HS-5 (cell line): Measurements from ENCODE around the gene SCT.

Source experiments
- DNase-seq: peaks from one replicate; pipeline ENCODE4 v3.0.0-alpha.2; 2012; ENCODE audit warnings: low read depth

Gene SCT

GRCh38 chr11:621838-622237 is 5.1 kb downstream of the SCT start:
- DNase-seq: no peak

- DNase-seq: no peak
These were observed 5.8 kb downstream of the SCT start for GRCh38 chr11:620935-621814.

- DNase-seq: no peak
These were observed 6.8 kb downstream of the SCT start for GRCh38 chr11:620201-620600.

GRCh38 chr11:619628-620050 is 7.3 kb downstream of the SCT start:
- DNase-seq: no peak

GRCh38 chr11:618856-619627 is 7.9 kb downstream of the SCT start:
- no peak for DNase-seq

GRCh38 chr11:617912-618682 is 8.9 kb downstream of the SCT start:
- no peak for DNase-seq

GRCh38 chr11:617199-617911 is 9.6 kb downstream of the SCT start:
- DNase-seq: no peak

- no peak for DNase-seq
These were observed 10.4 kb downstream of the SCT start for GRCh38 chr11:616320-617198.

GRCh38 chr11:615504-616319 is 11.3 kb downstream of the SCT start, which contains the start of gene IRF7:
Gene IRF7 (minus strand): TSS chr11:615950. CDS start chr11:615364, 586 bp downstream.
- DNase-seq: peak; percentile 65

- no peak for DNase-seq
These were observed 12.1 kb downstream of the SCT start for GRCh38 chr11:614623-615503.

GRCh38 chr11:614021-614622 is 12.9 kb downstream of the SCT start:
- DNase-seq: no peak

GRCh38 chr11:613369-613968 is 13.5 kb downstream of the SCT start:
- no peak for DNase-seq

GRCh38 chr11:612961-613300 is 14.1 kb downstream of the SCT start:
- no peak for DNase-seq

- no peak for DNase-seq
These were observed 14.6 kb downstream of the SCT start for GRCh38 chr11:612201-612960.

GRCh38 chr11:611001-611996 is 15.7 kb downstream of the SCT start:
- no peak for DNase-seq
